NCI-H446 (cell line): Measurements from ENCODE around the gene CYGB.
A peak's percentile ranks its signal among the peaks of the same experiment; 100 is the strongest.

Source experiments
- DNase-seq, 2 experiments: peaks; one replicate each; lab custom pipeline; 2025; lab: John Stamatoyannopoulos, UW

Gene CYGB

DNA sequence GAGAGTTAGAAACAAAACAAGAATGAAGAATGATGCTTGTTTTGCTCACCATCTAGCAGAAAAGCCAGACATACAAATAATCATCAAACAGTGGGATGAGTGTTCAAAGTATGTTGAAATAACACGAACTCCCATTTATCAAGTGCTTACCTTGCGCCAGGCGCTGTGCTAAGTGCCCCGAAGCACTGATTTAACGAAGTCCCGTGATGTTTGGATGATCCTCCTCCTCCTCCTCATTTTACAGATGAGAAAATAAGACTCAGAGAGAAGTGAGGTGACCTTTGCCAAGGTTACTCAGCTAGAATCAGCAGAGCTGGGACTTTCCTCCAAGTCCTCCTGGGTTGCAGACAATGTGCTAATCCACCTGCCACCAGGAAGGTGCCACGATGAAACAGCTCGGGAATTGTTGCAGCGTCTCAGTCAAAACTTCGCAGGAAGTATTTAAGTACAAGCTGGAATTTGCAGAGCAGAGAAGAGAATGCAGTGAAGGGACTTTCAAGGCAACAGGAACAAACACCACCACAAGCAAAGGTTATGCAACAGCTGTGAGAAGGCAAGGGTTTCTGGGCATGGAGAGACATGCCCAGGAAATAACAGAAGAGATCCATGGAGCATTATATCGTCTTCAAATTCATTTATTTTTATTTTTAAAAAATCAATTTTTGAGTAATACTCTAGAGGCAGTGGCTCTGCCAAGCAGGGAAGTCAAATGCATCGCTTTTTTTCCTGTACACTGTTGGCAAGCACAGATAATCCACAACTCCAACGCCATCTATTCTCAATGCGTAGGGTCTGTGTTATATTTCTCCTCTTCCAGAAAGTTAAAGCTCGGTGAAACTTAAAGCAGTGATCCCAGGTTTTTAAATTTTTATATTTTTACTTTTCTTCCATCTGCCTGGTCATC, 13.5 kb upstream of the CYGB start:
- DNase-seq = no peak

- DNase-seq = no peak
Measured at GRCh38 chr17:76549539-76549938, 12.0 kb upstream of the CYGB start.

DNA sequence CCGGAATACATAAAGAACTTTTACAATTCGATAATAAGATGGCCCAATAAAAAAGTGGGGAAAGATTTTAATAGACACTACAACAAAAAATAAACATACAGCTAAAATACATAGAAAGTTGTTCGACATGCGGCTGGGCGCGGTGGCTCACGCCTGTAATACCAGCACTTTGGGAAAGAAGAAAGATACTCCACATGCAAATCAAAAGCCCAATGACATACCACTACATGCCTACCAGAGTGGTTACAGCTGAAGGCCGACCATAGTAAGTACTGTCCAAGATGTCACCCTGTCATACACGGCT, 11.7 kb upstream of the CYGB start:
- no peak for DNase-seq

DNA sequence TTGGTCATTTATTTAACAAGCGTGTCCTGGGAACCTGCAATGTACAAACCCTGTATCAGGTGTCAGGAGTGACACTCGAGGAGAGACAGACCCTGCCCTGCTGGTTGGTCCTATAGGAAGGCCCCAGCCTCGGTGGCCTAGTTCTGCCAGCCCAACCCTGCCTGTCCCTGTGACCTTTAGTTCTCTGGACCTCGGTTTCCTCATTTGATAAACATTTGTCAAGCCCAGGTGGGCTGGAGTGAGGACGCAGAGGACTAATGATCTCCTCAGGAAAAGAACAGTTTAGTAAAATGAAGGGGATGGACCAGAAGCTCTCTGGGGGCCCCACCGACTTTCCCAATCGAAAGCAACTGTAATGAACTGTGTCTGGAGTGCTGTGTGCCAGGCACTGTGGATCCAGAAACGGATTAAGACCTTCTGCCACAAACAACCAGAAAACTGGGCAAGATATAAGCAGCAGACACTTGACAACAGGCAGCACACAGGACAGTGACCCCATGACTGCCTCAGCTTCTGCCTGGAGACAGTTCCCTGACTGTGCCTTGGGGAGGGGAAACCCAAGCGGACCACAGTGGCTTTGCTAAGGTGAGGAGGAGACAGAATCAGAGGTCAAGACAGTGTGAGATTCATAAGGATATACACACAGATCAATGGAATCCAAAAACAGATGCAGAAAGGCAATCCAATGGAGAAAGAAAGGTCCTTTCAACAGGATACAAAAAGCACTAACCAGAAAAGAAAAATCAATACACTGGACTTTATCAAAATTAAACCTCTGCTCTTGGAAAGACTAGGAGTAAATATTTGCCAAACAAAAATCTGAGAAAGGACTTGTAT, 11.1 kb upstream of the CYGB start:
- no peak for DNase-seq

GRCh38 chr17:76547642-76548202, 10.2 kb upstream of the CYGB start:
- DNase-seq = no peak

DNA sequence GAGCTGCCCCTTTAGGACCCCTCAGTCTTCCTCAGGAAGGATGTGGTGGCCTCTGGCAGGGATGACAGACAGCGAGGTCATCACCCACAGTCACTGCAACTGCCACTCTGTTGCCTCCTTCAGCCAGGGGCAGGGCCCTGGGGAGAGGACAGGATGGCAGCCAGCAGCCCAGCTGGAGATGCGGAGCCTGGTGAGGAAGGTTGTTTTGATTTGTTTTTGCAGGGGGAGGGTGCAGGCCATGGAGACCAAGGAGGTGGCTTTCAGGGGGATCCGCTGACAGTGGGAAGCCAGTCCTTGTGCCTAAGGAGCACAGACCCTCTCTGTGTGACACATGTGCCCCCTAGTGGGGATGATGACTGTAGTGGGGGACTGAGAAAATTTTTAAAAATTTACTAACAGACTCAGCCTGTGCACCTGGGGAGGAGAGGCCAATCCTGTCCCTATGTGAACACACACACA, 9.7 kb upstream of the CYGB start:
- peak in 1 of 2 experiments; percentile 68 for DNase-seq

DNA sequence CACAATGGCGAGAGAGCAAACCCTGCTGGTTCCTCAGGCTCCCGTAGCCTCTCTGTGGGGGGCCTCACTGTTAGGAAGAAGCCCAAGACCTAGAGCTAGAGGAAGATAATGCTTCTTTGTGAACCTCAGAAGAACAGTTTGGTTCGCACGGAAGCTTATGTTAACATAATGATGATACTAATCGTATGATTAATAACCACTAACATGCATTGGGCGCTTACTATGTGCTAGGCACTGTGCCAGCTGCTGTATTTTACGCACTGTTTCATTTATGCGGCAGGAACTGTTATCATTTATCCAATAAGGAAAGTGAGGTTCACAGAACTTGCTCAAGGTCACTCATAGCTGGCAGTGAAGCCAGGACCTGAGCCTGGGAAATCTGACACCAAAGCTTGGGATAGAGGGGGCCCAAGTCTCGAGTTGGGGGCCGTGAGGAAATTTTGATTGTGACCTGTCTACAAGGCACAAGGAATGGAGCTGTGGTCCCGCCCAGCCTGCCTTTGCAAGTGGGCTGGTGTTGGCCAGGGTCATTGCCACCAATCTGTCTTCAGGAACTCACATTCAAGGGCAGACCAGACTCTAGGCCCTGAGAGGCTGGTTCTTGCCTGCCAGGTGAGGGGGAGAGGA, 9.2 kb upstream of the CYGB start:
- peak; percentile 19 to 68 for DNase-seq

GRCh38 chr17:76545918-76546555, 8.5 kb upstream of the CYGB start:
- DNase-seq = no peak

- no peak for DNase-seq
Measured at GRCh38 chr17:76544546-76545365, 7.2 kb upstream of the CYGB start.

GRCh38 chr17:76543826-76544545, 6.5 kb upstream of the CYGB start:
- DNase-seq = no peak

GRCh38 chr17:76543482-76543825, 5.9 kb upstream of the CYGB start:
- DNase-seq = no peak

DNA sequence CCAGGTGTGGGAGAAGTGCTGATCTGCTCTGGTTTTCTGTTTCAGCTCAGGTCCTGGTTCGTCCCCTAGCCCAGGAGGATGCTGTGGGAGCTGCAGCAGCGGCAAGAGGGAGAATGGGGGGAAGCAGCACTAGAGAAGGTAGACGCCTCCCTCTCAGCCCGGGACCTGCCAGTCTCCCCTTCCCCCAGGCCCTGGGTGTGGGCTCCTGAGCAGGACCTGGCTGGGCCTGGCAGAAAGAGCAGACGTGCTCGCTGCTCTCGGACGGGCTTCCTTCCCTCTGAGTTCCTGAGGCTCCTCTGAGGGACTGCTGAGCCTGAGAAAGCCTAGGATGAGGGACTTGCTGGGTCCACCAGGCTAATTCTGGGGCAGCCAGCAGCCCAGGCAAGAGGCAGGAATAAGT, 5.5 kb upstream of the CYGB start:
- DNase-seq = no peak

DNA sequence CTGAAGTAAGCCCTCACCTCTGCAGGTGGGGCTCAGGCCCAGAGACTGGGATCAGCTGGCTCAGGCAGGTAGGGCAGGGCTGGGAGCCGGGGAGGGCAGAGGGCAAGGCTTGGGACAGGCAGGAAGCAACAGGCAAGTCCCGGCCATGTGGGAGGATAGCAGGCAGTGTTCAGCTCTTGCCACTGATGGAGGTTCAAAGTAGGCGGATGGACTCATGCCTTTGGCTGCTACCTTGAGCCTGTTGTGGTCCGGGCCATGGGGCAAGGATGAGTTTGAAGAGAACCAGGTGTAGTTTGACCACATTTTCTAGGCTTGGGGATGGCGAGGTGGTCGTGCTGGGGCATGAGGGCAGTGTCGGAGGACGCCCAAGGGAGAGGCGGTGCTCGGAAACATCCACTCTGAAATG, 5.1 kb upstream of the CYGB start:
- DNase-seq = no peak

DNA sequence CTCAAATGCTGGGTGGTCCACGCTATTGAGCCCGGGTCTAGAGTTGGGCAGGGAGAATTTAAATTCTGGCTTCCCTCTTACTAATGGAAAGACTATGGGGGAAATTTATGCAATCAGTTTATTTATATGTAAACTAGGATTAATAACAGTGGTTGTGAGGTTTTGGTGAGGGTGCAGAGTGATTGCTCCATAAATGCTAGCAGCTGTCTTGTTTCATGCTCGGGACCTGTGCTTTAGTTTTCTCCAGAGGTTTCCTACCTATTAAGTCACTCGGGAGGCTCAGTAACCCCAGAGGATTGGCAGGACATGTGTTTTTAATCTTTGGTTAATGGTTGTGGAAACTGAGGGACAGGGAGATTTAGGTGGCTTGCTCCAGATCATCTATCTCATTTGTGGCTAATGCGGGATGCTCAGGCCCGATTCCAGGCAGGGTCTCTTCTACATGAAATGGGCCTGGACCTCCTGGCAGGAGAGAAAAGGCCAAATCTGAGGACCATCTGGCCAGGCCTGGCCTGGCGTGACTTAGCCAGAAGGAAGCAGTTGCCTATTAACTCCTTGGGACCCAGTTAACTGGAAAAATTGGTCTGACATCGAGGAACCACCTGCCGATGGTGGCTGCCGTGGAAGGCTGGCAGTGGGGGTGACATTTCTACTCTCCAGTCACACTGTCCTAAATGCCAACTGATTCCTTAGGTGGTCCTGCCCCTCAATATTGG, 4.4 kb upstream of the CYGB start:
- DNase-seq = peak in 1 of 2 experiments; percentile 45

DNA sequence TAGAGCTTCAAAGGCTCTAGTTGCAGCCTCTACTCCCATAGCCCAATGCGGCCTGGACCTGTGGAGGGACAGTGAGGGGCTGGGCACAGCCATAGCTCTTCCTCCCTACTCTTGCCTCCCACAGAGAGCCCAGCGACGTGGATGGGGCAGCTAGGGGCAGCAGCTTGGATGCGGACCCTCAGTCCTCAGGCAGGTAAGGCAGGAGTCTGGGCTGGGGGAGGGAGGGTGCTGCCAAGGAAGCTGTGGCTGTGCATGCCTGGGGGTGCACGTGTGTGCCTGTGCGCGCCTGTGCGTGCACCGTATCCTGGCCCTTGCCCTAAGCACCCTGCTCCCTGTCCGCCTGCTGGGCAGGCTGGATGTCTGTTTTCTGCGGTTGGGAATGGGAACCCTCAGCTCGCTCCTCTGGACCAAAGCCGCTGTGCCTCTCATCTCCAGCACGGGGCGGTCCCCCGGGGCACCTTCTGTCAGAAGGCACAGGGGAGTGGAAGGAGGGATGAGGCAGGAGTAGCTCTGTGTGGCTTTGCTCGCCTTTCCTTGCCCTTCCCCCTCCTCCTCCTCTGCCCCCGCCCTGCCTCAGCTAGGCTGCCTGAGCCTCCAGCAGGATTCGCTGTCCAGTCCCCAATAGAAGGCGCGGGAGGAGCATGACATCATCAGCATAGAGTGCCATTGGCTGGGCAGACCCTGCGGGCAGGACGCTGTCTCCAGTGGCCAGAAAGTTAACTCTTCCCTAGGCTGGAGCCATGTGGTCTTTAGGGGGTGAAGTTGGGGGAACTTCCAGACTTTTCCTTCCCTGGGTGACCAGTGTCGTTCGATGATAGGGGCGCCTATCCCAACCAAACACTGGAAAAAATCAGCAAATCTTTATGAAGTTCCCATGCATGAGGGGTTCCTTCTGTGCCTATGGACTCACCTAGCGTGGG, 3.1 kb upstream of the CYGB start:
- DNase-seq = peak in 1 of 2 experiments; percentile 53

GRCh38 chr17:76539631-76540271, 2.2 kb upstream of the CYGB start, which contains the start of gene PRCD:
Gene PRCD, plus strand, starts transcription at chr17:76540044. Its CDS starts 98 bp downstream, at chr17:76540142.
- DNase-seq = no peak

DNA sequence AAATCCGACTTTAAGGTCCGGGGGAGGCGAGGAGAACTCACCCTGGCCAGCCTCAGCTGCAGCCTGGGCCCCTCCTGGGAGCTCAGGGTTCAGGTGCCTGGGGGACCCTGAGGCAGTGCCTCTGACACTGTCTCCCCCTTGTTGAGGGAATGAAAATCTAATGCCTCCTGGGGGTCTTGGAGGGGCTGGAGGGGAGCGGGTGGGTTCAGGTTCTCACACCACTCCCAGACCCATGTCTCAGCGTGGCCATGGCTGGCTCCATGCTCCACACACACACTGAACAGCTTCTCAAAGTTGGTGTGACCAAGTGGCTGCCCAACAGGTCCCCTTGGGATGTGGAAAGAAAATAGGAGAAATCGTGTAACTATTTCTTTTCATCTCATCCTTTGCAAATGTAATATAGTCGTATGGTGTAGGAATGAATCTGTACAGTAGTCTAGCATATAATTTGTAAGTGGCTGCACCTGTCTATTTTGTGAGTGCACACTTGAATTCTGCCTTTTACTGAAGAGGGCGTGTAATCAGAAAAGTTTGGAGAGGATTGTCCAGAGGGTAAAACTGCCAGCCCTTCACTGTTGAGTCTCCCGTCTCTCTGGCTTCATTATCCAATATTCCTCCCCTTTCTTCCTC, 1.5 kb upstream of the CYGB start:
- DNase-seq = no peak
